ENCODE measurements around the gene JRKL.
"Not testable (repeated sequence)": the region's sequence is repeated elsewhere in the genome, so short reads cannot be mapped to it uniquely, and the experiment has no call there.

JRKL gene

DNA sequence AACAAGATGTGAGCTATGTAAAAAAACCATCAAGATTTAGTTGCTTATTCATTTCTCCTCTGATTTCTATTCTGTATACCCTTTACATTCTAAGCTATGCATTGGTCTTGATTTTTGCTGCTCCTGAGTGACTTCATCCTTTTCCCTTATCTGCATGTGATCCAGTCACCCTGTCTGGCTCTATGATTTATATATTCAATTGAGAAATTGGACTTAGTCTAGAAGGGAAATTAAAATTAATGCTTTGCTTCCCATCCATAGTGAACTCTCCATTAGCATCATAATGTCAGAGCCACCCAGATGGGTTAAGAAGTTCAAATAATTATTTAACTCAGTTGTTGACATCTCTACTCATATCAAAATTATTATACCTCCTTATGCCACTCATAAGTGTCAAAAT is 5.0 kb downstream of the JRKL start:
- no peak for DNase-seq

DNA sequence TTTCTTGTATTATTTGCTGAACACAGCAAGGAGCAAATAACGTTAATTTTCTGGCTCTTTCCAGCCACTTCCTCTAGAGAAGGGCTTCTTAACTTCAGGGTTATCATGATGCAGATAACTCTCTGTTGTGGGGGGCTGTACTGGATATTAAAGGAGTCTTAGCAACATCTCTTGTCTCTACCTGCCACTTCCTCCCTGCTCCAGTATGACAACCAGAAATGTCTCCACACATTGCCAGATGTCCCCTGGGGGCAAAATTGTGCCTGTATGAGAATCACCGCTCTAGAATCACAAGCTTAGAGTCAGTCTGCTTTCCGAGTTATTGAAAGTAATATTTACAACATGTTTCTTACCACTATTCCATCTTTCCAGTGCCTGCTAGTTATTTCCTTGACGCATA is 6.8 kb downstream of the JRKL start:
- DNase-seq: no peak

DNA sequence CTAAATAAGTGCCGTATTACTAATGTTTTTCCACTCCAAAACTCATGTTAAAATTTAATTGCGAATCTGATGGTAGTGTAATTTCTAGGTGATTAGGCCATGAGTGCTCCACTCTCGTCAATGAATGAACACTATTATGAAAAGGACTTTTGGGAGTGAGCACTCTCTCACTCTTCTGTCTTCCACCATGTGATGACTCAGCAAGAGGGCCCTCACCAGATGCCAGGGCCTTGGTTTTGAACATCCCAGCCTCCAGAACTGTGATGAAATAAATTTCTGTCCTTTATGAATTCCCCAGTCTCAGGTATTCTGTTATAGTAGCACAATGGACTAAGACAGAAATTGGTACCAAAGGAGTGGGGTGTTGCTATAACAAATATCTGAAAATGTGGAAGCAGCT is 8.1 kb downstream of the JRKL start:
- no peak for DNase-seq

- DNase-seq: no peak
Observed at GRCh38 chr11:96400697-96401096, 10.9 kb downstream of the JRKL start.

GRCh38 chr11:96411412-96411811 is 21.6 kb downstream of the JRKL start:
- DNase-seq: peak in 2 of 3 experiments; percentile 15 to 49

GRCh38 chr11:96412761-96413381 is 23.1 kb downstream of the JRKL start:
- DNase-seq: no peak

GRCh38 chr11:96413408-96413807 is 23.6 kb downstream of the JRKL start:
- DNase-seq: no peak

- no peak for DNase-seq
Observed at GRCh38 chr11:96424693-96425092, 34.9 kb downstream of the JRKL start.

DNA sequence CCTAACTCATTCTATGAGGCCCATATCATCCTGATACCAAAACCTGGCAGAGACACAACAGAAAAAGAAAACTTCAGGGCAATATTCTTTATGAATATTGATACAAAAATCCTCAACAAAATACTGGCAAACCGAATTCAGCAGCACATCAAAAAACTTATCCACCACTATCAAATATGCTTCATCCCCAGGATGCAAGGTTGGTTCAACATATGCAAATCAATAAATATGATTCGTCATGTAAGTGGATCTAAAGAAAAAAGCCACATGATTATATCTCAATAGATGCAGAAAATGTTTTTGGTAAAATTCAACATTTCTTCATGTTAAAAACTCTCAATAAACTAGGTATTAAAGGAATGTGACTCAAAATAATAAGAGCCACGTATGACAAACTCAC is 40.9 kb downstream of the JRKL start:
- DNase-seq: no peak

DNA sequence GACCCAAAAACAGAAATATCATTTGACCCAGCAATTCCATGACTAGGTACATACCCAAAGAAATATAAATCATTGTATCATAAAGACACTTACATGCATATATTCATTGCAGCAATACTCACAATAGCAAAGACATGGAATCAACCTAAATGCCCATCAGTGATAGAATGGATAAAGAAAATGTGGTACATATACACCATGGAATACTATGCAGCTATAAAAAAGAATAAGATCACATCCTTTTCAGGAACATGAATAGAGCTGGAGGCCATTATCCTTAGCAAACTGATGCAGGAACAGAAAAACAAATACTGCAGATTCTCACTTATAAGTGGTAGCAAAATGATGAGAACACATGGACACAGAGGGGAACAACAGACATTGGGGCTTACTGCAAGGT is 42.8 kb downstream of the JRKL start:
- DNase-seq: not testable (repeated sequence)
